Kidney epithelial cell (primary cell): ENCODE measurements around the gene OVOL1. TPM values are rescaled to one million over a fixed set of nuclear protein-coding genes. Genes with fewer than 3 reads are reported as not detected.

Source experiments
- DNase-seq: peaks from one replicate; pipeline ENCODE4 v3.0.0-alpha.2; 2010; ENCODE audit warnings: low read depth
- H3K27me3 ChIP-seq: 2 replicates; pipeline ENCODE4 v1.6.0; 2011; ENCODE audit warnings: low read length; ENCODE audit not compliant: control insufficient read depth, insufficient read depth
- H3K36me3 ChIP-seq: 2 replicates; pipeline ENCODE4 v1.5.1; 2011; ENCODE audit warnings: low read length; ENCODE audit not compliant: control insufficient read depth, insufficient read depth
- H3K4me3 ChIP-seq: 2 replicates; pipeline ENCODE4 v1.5.1; 2011; ENCODE audit warnings: low read depth, mild to moderate bottlenecking, control low read depth, low read length
- total RNA-seq: library from RNA; depleted of rRNA; stranded (reverse); fragments of >200 nt; gene quantifications from 2 replicates; pipeline ENCODE4 v1.2.3, GENCODE V29; 2015
- TF ChIP-seq, protein P1 (sequence below): IDR thresholded peaks from 2 replicates; pipeline ENCODE4 v1.5.1; 2011; ENCODE audit warnings: mild to moderate bottlenecking, moderate library complexity, low read length, control low read depth, inconsistent platforms; ENCODE audit not compliant: insufficient read depth, poor library complexity, severe bottlenecking

Gene OVOL1
- total RNA-seq, 1 donor from 2014 or later = 17.8 TPM

DNA sequence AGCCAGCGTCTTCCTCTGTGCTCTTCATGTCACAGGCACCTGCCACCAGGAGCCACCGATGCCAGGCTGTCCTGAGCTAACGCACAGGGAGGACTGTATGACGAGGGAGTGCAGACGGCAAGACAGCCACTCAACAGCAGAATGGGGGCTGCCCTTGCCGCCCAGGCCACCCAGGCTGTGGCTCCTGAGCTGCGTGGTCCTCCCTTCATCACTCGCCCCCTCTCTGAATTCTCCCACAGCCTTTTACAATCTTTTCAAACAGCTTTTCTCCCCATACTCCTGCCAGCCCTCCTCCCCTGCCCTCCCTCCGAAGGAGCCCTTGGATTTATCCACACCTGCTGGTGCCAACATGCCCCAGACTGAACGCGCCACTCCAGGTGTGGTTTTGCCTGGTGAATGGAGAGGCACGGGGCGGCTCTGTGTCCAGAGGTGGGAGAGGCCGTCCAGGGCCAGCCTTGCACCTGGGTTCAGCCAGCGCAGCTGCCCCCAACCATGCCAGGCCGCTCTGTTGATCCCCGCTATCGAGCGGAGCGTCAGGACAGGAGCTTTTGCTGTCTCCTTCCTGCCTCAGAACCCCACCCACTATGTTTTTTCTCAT is 22.0 kb downstream of the OVOL1 start:
- no peaks in the 10 kb centered on the region for H3K36me3 ChIP-seq
- peaks cover 11% of the 10 kb centered on the region for H3K27me3 ChIP-seq
- no peak for DNase-seq
- no peak overlapping the region for H3K4me3 ChIP-seq
- TF ChIP-seq, protein P1, sequence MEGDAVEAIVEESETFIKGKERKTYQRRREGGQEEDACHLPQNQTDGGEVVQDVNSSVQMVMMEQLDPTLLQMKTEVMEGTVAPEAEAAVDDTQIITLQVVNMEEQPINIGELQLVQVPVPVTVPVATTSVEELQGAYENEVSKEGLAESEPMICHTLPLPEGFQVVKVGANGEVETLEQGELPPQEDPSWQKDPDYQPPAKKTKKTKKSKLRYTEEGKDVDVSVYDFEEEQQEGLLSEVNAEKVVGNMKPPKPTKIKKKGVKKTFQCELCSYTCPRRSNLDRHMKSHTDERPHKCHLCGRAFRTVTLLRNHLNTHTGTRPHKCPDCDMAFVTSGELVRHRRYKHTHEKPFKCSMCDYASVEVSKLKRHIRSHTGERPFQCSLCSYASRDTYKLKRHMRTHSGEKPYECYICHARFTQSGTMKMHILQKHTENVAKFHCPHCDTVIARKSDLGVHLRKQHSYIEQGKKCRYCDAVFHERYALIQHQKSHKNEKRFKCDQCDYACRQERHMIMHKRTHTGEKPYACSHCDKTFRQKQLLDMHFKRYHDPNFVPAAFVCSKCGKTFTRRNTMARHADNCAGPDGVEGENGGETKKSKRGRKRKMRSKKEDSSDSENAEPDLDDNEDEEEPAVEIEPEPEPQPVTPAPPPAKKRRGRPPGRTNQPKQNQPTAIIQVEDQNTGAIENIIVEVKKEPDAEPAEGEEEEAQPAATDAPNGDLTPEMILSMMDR = no peak

DNA sequence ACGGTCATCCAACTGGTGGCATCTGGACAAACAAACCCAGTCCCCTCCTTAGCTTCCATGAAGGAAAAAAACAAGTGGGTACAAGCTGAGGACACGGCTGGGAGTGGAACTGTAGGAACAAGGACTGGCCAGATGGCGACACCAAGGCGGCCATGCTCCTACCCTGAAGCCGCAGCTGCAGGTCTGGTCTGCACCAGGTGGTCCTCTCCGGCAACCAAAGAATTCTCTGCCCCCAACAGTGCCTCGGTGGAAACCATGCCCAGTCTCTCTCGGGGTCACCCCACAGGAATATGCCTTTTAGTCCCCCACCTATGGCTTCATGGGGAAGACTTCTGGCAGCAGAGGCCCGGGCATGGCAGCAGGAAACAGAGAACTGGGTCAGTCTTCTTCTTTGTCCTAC is 22.6 kb downstream of the OVOL1 start:
- H3K4me3 ChIP-seq = no peak overlapping the region
- DNase-seq = no peak
- peaks cover 6% of the 10 kb centered on the region for H3K27me3 ChIP-seq
- TF ChIP-seq, protein P1 = no peak
- no peaks in the 10 kb centered on the region for H3K36me3 ChIP-seq

DNA sequence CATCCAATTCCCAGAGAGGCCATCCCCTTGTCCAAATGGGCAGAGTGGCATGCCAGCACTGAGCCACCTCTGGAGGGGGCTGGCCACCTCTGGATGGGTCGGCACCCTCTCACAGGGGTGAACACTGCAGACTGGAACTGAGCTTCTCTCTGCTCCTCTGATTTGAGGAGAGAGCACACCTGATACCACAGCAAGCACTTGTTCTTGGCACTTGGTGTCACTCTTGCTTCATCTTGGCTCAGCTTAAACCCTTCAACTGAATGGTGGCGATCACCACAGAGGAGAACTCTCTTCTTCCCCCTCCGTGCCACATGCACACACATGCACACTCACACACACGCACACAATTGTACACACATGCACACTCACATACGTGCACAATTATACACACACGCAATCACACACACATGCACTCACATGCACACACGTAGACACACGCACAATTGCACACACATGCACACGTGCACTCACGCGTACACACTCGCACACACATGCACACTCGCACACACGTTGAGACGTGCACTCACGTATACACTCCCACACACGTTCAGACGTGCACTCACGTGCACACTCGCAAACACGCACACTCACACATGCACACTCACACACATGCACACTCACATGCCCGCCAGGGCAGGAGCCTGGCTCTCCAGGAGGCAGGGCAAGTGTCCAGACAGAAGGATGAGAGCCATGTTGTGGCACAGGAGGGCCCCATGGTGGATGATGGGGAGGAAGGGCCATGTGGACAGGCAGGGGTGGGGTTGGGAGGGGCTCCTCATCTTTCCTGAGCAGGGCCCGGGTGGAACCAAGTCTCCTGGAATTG is 23.4 kb downstream of the OVOL1 start:
- TF ChIP-seq, protein P1 = no peak
- Histone ChIP-seq H3K27me3 (peaks cover 6% of the 10 kb centered on the region), H3K36me3 (no peaks in the 10 kb centered on the region), H3K4me3 (no peak overlapping the region)
- no peak for DNase-seq

DNA sequence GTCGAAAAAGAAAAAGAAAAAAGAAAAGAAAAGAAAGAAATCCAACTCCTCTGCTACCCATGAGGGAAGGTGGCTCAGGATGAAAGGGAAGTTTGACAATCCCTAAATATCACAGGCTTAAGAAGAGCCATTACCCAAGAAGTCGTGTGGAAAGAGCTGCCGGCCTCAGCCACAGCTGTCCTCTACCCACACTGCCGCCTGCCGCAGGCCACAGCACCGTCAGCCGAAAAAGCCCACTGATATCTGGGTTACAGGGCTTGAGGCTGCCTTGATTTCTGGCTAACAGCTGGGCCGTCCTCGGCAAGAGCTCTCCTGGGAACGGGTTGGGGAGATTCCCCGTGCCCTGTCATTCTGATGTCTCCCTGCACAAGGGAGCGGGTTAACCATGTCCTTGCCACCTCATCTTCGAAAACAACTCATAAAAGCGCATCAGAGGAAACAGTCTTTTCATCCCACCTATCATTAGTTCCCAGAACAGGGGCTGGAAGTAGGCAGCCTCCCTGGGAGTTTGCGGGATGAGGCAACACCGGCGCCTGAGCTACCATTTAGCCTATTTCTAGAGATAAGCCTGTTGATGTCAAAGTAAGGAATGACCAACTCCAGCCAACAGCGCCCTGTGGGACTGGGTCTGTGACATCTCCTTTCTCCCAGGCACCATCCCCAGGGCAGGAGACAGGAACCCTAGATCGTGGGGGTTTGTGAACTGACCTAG is 25.1 kb downstream of the OVOL1 start:
- no peak overlapping the region for H3K4me3 ChIP-seq
- no peak for DNase-seq
- peaks cover 6% of the 10 kb centered on the region for H3K27me3 ChIP-seq
- TF ChIP-seq, protein P1 = no peak
- H3K36me3 ChIP-seq = no peaks in the 10 kb centered on the region

DNA sequence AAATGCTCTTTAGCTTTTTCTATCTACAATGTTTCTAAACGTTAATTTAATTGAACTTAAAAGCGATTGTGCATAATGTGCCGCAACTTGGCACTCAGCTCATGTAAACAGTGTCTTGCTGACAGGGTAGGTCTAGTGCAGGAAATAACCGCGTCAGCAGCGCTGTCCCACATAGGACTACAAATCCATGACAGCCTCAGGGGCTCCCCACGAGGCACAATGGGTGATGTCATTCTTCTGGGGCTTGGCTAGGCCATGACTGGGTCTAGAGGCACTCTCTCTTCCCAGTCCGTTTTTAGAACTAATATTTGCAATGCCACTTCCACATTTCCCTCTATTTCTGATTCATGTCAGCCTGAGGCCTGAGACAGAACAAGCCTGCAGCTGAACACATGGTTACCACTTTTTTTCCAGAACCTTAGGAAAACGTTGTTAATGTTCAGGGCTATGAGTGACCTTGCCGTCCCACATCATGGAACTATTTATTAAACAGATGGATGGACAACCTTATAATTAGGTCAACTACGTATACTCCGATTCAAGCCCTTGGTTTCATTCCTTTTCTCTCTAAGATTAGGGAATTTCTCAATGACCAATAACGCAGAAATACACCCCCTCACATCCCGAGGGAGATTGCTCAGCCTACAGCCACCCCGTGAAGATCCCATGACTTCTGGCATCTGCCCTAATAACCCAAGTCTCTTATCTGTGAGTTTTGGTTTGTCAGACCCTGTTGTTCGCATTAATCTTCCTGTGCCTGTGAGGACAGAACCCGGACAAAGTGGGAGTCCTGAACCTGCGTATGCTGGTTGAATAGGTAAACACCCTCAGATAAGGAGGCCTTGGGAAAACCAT is 27.5 kb downstream of the OVOL1 start:
- peaks cover 6% of the 10 kb centered on the region for H3K27me3 ChIP-seq
- no peak overlapping the region for H3K4me3 ChIP-seq
- H3K36me3 ChIP-seq = no peaks in the 10 kb centered on the region
- no peak for DNase-seq
- TF ChIP-seq, protein P1 = no peak
